ACC112 (cell line): ENCODE results near the gene KRT85.

Experiments
- H2AFZ ChIP-seq: fragments of 200-600 bp; sonication (generic); one replicate; pipeline ENCODE4 v1.6.0; 2017; ENCODE audit warnings: antibody characterized with exemption, low read length; ENCODE audit not compliant: unreplicated experiment
- H3K27ac ChIP-seq: fragments of 200-600 bp; sonication (generic); 2 replicates; pipeline ENCODE4 v1.5.1; 2014; ENCODE audit warnings: low read depth, mild to moderate bottlenecking, antibody characterized with exemption, low read length, moderate library complexity
- H3K27me3 ChIP-seq: fragments of 200-600 bp; sonication (generic); 2 replicates; pipeline ENCODE4 v1.6.1; 2014; ENCODE audit warnings: mild to moderate bottlenecking, antibody characterized with exemption, low read length, moderate library complexity, mixed read lengths; ENCODE audit not compliant: insufficient read depth
- H3K36me3 ChIP-seq: fragments of 200-600 bp; sonication (generic); 2 replicates; pipeline ENCODE4 v1.6.1; 2016; ENCODE audit warnings: mild to moderate bottlenecking, antibody characterized with exemption, low read length, moderate library complexity, mixed read lengths; ENCODE audit not compliant: insufficient read depth
- H3K4me1 ChIP-seq: fragments of 200-600 bp; sonication (generic); one replicate; pipeline ENCODE4 v1.6.1; 2016; ENCODE audit warnings: low read length, mixed read lengths; ENCODE audit not compliant: insufficient read depth, unreplicated experiment, control insufficient read depth
- H3K4me3 ChIP-seq: fragments of 200-600 bp; sonication (generic); 2 replicates; pipeline ENCODE4 v1.5.1; 2014; ENCODE audit warnings: mild to moderate bottlenecking, low read depth, low read length
- H3K79me2 ChIP-seq: fragments of 200-600 bp; sonication (generic); one replicate; pipeline ENCODE4 v1.6.0; 2016; ENCODE audit warnings: low read length; ENCODE audit not compliant: control insufficient read depth, unreplicated experiment, insufficient read depth

Gene KRT85

GRCh38 chr12:52394836-52395405 is 27.6 kb upstream of the KRT85 start:
- no peaks in the 10 kb centered on the region for H3K79me2 ChIP-seq
- H3K4me1 ChIP-seq: peaks cover 26% of the 10 kb centered on the region
- no peak overlapping the region for H2AFZ ChIP-seq
- no peak overlapping the region for H3K27ac ChIP-seq
- H3K36me3 ChIP-seq: no peaks in the 10 kb centered on the region
- no peaks in the 10 kb centered on the region for H3K27me3 ChIP-seq
- H3K4me3 ChIP-seq: no peak overlapping the region

GRCh38 chr12:52392465-52393007 is 25.3 kb upstream of the KRT85 start:
- Histone ChIP-seq H3K79me2 (no peaks in the 10 kb centered on the region), H3K27ac (no peak overlapping the region)

GRCh38 chr12:52391618-52392002 is 24.3 kb upstream of the KRT85 start:
- Histone ChIP-seq H3K36me3 (no peaks in the 10 kb centered on the region), H2AFZ (no peak overlapping the region), H3K27me3 (peaks cover 10% of the 10 kb centered on the region; the same call in 1 of the 2 replicates), H3K4me1 (peaks cover 30% of the 10 kb centered on the region), H3K4me3 (no peak overlapping the region), H3K27ac (no peak overlapping the region), H3K79me2 (no peaks in the 10 kb centered on the region)

More at GRCh38 chr12:52392465-52393007, 25.3 kb upstream of the KRT85 start:
- Histone ChIP-seq H3K36me3 (no peaks in the 10 kb centered on the region), H3K4me1 (peaks cover 32% of the 10 kb centered on the region), H2AFZ (no peak overlapping the region), H3K4me3 (no peak overlapping the region), H3K27me3 (peaks cover 5% of the 10 kb centered on the region; the same call in 1 of the 2 replicates)

- Histone ChIP-seq H2AFZ (no peak overlapping the region), H3K4me3 (no peak overlapping the region)
Observed at GRCh38 chr12:52390739-52391617, 23.7 kb upstream of the KRT85 start.

GRCh38 chr12:52389313-52390207 is 22.3 kb upstream of the KRT85 start:
- Histone ChIP-seq H2AFZ (no peak overlapping the region), H3K36me3 (no peaks in the 10 kb centered on the region), H3K27me3 (peaks cover 10% of the 10 kb centered on the region; the same call in 1 of the 2 replicates), H3K79me2 (no peaks in the 10 kb centered on the region), H3K4me3 (no peak overlapping the region), H3K4me1 (peaks cover 23% of the 10 kb centered on the region), H3K27ac (no peak overlapping the region)

More at GRCh38 chr12:52390739-52391617, 23.7 kb upstream of the KRT85 start:
- Histone ChIP-seq H3K36me3 (no peaks in the 10 kb centered on the region), H3K4me1 (peaks cover 24% of the 10 kb centered on the region), H3K27me3 (peaks cover 10% of the 10 kb centered on the region; the same call in 1 of the 2 replicates), H3K79me2 (no peaks in the 10 kb centered on the region), H3K27ac (no peak overlapping the region)

GRCh38 chr12:52387859-52388258 is 20.6 kb upstream of the KRT85 start:
- H3K27ac ChIP-seq: no peak overlapping the region
- no peak overlapping the region for H2AFZ ChIP-seq
- no peaks in the 10 kb centered on the region for H3K36me3 ChIP-seq
- no peak overlapping the region for H3K4me3 ChIP-seq
- H3K27me3 ChIP-seq: peaks cover 13% of the 10 kb centered on the region
- H3K4me1 ChIP-seq: peaks cover 23% of the 10 kb centered on the region
- H3K79me2 ChIP-seq: no peaks in the 10 kb centered on the region

- H3K79me2 ChIP-seq: no peaks in the 10 kb centered on the region
- H3K36me3 ChIP-seq: no peaks in the 10 kb centered on the region
- no peak within 1 kb of the TSS for H3K4me3 ChIP-seq
- no peak within 1 kb of the TSS for H2AFZ ChIP-seq
- peaks cover 7% of the 10 kb centered on the region for H3K4me1 ChIP-seq
- H3K27ac ChIP-seq: no peak within 1 kb of the TSS
- peaks cover 13% of the 10 kb centered on the region for H3K27me3 ChIP-seq
Observed at GRCh38 chr12:52385226-52385702, 18.0 kb upstream of the KRT85 start, which contains the start of gene KRT84. TSS of gene KRT84 (minus strand) at chr12:52385652. CDS start at chr12:52385585, 67 bp downstream.

- Histone ChIP-seq H3K27ac (no peak overlapping the region), H3K36me3 (no peaks in the 10 kb centered on the region), H3K79me2 (no peaks in the 10 kb centered on the region), H3K4me3 (no peak overlapping the region), H3K27me3 (peaks cover 11% of the 10 kb centered on the region), H3K4me1 (no peaks in the 10 kb centered on the region), H2AFZ (no peak overlapping the region)
Observed at GRCh38 chr12:52383331-52383730, 16.1 kb upstream of the KRT85 start.

- no peak overlapping the region for H3K4me3 ChIP-seq
- H2AFZ ChIP-seq: no peak overlapping the region
- no peaks in the 10 kb centered on the region for H3K79me2 ChIP-seq
- H3K36me3 ChIP-seq: no peaks in the 10 kb centered on the region
- H3K4me1 ChIP-seq: no peaks in the 10 kb centered on the region
- no peak overlapping the region for H3K27ac ChIP-seq
- H3K27me3 ChIP-seq: peaks cover 8% of the 10 kb centered on the region
Observed at GRCh38 chr12:52382854-52383253, 15.6 kb upstream of the KRT85 start.

- Histone ChIP-seq H3K79me2 (no peaks in the 10 kb centered on the region), H3K36me3 (no peaks in the 10 kb centered on the region), H3K4me3 (no peak overlapping the region), H2AFZ (no peak overlapping the region), H3K27me3 (peaks cover 3% of the 10 kb centered on the region; the same call in 1 of the 2 replicates), H3K27ac (no peak overlapping the region), H3K4me1 (no peaks in the 10 kb centered on the region)
Observed at GRCh38 chr12:52381206-52381605, 13.9 kb upstream of the KRT85 start.
